Measurements from ENCODE around the gene RNFT1. TPM values are rescaled to one million over a fixed set of nuclear protein-coding genes. Genes with fewer than 3 reads are reported as not detected.
"Not testable (repeated sequence)": the region's sequence is repeated elsewhere in the genome, so short reads cannot be mapped to it uniquely, and the experiment has no call there.

The RNFT1 gene
- total RNA-seq (10 to 100 TPM; 13.1 to 17.9 TPM), polyA plus RNA-seq (10 to 100 TPM in 1 of 2 donors, 1 to 10 TPM in 1; 7.0 to 11.3 TPM)
- long read RNA-seq, donor 1, transcript RNFT1-201 (9 exons, 2,101 nt), result major isoform, 21 of 35 reads
- long read RNA-seq, donor 1, transcript RNFT1-202 (7 exons, 1,809 nt), result minor isoform, 5 of 35 reads
- long read RNA-seq, donor 1, partial matches to known transcripts, result 2 of 35 reads
- long read RNA-seq, donor 1, other reads (novel, unspliced or antisense), result 5 of 35 reads
- long read RNA-seq, donor 2, transcript RNFT1-201 (9 exons, 2,101 nt), result major isoform, 10 of 18 reads
- long read RNA-seq, donor 2, partial matches to known transcripts, result 3 of 18 reads
- long read RNA-seq, donor 2, other reads (novel, unspliced or antisense), result 2 of 18 reads

DNA sequence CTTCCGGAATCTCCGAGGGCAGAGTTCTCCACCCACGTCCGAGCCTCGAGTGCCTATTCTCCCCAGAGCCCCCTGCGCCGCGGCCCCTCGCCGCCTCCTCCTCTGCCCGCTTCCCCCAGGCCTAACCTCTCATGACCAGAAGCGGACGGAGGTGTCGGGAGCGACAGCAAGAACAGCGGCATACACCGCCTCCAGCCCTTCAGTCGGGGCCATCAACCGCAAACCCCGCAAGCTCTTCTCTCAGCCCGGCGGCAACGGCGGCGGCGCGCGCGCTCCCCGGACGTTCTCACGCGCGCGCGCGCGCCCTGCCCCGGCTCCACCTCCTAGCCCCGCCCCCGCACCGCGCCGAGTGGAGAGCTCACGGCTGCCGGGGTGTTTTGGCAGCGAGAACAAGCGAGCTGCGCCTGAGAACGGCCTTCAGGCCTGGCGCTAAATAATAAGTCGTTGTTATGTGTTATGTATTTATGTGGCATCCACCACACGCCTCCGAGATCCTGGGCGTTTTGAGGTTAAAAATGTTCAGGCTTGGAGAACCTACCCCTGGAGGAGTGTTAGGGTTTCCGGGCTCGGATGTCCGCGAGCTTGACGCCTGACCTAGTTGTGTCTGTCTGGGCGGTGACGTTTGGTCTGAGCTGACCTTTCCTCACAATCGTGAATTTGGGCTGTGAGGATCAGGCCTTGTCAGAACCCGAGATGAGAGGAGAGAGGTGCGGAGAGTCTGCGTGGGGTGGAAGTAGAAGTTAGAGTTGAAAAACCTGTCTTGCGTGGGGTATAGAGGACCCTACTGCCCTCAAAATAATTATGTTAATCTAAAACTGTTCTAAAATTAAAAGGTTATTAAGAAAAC is at the start of gene RNFT1:
Gene RNFT1 (minus strand): TSS at position 259 of the 847 bp plus-strand sequence. CDS start 77 bp downstream, at position 182.
- intact Hi-C loops (cut with DNase I), result no loop called here
- ATAC-seq (ENCODE audit: low FRiP score) (peak; percentile 98), DNase-seq (peak; percentile 94 to 98)
- no peaks in the 10 kb centered on the region for H3K36me3 ChIP-seq (ENCODE audit: control insufficient read depth in 1 of 2, insufficient read depth in 2 of 2, low read length in 1 of 2)
- WGBS, 2 donors, result 4 to 5% methylated on average over 67 of the region's 67 CpGs
- no peaks in the 10 kb centered on the region for H3K27me3 ChIP-seq (ENCODE audit: control insufficient read depth in 1 of 2, insufficient read depth in 2 of 2, low read length in 1 of 2)
- no peaks in the 10 kb centered on the region for H3K9me3 ChIP-seq (ENCODE audit: control insufficient read depth, low read length)
- peak within 1 kb of the TSS; percentile 4 to 90 for H3K27ac ChIP-seq (ENCODE audit: low read depth in 1 of 2, low read length in 2 of 2)
- H3K4me1 ChIP-seq (ENCODE audit: control insufficient read depth in 1 of 2, insufficient read depth in 2 of 2, low read length in 2 of 2), result peaks cover 4% of the 10 kb centered on the region in 2 donors
- H3K4me3 ChIP-seq (ENCODE audit: low read length in 2 of 2), result peak within 1 kb of the TSS; percentile 65 to 82

DNA sequence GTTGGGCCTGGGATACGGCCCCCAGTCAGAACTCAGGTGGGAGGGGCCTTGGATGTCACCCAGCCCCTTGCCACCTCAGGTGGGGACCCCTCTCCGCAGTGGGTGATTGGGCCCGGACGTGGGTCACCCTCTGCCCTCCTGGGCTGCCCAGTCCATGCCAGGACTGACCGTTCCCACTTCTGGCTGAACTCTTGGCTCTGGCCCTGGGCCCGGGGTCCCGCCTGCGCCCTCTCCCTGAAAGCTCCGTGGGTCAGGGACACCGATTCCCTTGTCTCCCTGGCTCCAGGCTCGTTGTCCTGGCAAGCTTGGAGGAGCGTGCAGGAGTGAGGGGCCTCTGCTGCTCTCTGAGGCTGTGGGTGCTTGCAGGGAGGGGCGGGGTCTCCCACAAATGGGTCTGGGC is 44.8 kb upstream of the RNFT1 start:
- DNase-seq; H3K27me3 ChIP-seq (ENCODE audit: control insufficient read depth in 1 of 2, insufficient read depth in 2 of 2, low read length in 1 of 2); H3K36me3 ChIP-seq (ENCODE audit: control insufficient read depth in 1 of 2, insufficient read depth in 2 of 2, low read length in 1 of 2); H3K9me3 ChIP-seq (ENCODE audit: control insufficient read depth, low read length); H3K27ac ChIP-seq (ENCODE audit: low read depth in 1 of 2, low read length in 2 of 2); H3K4me3 ChIP-seq (ENCODE audit: low read length in 2 of 2); intact Hi-C loops (cut with DNase I); H3K4me1 ChIP-seq (ENCODE audit: control insufficient read depth in 1 of 2, insufficient read depth in 2 of 2, low read length in 2 of 2); ATAC-seq (ENCODE audit: low FRiP score): not testable (repeated sequence)
- WGBS, 2 donors, result 84 to 85% methylated on average over 5 to 6 of the region's 13 CpGs

GRCh38 chr17:60008377-60008776 is 43.8 kb upstream of the RNFT1 start:
- H3K36me3 ChIP-seq (ENCODE audit: control insufficient read depth in 1 of 2, insufficient read depth in 2 of 2, low read length in 1 of 2); H3K27me3 ChIP-seq (ENCODE audit: control insufficient read depth in 1 of 2, insufficient read depth in 2 of 2, low read length in 1 of 2); H3K4me3 ChIP-seq (ENCODE audit: low read length in 2 of 2); H3K9me3 ChIP-seq (ENCODE audit: control insufficient read depth, low read length); H3K27ac ChIP-seq (ENCODE audit: low read depth in 1 of 2, low read length in 2 of 2); intact Hi-C loops (cut with DNase I); ATAC-seq (ENCODE audit: low FRiP score); H3K4me1 ChIP-seq (ENCODE audit: control insufficient read depth in 1 of 2, insufficient read depth in 2 of 2, low read length in 2 of 2): not testable (repeated sequence)
- peak in 1 of 2 donors; percentile 32 for DNase-seq
- WGBS, 2 donors, result 56 to 67% methylated on average over 7 to 9 of the region's 16 CpGs

GRCh38 chr17:60006160-60006559 is 41.6 kb upstream of the RNFT1 start:
- H3K4me1 ChIP-seq (ENCODE audit: control insufficient read depth in 1 of 2, insufficient read depth in 2 of 2, low read length in 2 of 2), result no peaks in the 10 kb centered on the region
- no peak overlapping the region for H3K27ac ChIP-seq (ENCODE audit: low read depth in 1 of 2, low read length in 2 of 2)
- H3K36me3 ChIP-seq (ENCODE audit: control insufficient read depth in 1 of 2, insufficient read depth in 2 of 2, low read length in 1 of 2), result no peaks in the 10 kb centered on the region
- H3K4me3 ChIP-seq (ENCODE audit: low read length in 2 of 2), result no peak overlapping the region
- no peak for ATAC-seq (ENCODE audit: low FRiP score)
- DNase-seq, result peak; percentile 24 to 37
- WGBS, 2 donors, result 91 to 92% methylated on average over 13 of the region's 13 CpGs
- intact Hi-C loops (cut with DNase I), result no loop called here
- H3K9me3 ChIP-seq (ENCODE audit: control insufficient read depth, low read length), result no peaks in the 10 kb centered on the region
- no peaks in the 10 kb centered on the region for H3K27me3 ChIP-seq (ENCODE audit: control insufficient read depth in 1 of 2, insufficient read depth in 2 of 2, low read length in 1 of 2)

DNA sequence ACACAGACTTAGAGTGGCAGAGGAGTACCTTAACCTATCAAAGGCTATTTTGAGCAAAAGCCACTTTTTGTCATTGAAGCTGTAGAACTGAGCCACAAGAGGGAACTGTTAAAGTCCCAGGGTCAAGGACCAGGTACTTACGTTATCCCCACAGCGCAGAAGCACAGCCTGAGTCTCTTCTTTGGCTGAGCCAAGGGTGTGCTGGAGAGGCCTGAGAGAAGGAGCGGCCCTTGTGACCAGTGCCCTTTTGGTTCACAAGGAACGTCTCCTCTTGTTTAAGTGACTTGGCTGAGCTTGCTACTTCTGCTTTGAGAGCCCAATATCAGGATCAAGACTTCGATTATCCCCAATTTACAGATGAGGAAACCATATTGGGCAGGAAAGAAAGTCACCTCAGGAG is 40.0 kb upstream of the RNFT1 start:
- H3K27me3 ChIP-seq (ENCODE audit: control insufficient read depth in 1 of 2, insufficient read depth in 2 of 2, low read length in 1 of 2); H3K4me1 ChIP-seq (ENCODE audit: control insufficient read depth in 1 of 2, insufficient read depth in 2 of 2, low read length in 2 of 2); H3K4me3 ChIP-seq (ENCODE audit: low read length in 2 of 2); H3K9me3 ChIP-seq (ENCODE audit: control insufficient read depth, low read length); ATAC-seq (ENCODE audit: low FRiP score); DNase-seq; H3K27ac ChIP-seq (ENCODE audit: low read depth in 1 of 2, low read length in 2 of 2); intact Hi-C loops (cut with DNase I); H3K36me3 ChIP-seq (ENCODE audit: control insufficient read depth in 1 of 2, insufficient read depth in 2 of 2, low read length in 1 of 2): not testable (repeated sequence)
- WGBS, 2 donors, result 82 to 84% methylated on average over 5 of the region's 5 CpGs

DNA sequence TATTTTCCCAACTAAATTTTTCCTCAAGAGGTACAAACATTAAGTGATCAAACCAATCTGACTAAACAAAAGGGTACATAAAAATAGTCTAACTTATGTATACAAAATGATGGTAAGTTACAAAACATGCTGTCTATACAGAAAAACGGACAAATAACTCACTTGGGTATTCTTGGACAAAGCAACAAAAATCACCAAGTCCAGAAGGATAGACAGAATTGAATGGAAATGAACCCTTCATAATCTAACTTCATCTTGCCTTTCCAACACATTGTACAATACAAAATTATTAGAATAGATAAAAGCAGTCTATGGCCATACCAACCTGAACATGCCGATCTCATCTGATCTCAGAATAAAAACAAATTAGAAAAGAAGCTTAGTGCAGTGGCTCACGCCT is 37.9 kb upstream of the RNFT1 start:
- DNase-seq; H3K4me3 ChIP-seq (ENCODE audit: low read length in 2 of 2); intact Hi-C loops (cut with DNase I); H3K4me1 ChIP-seq (ENCODE audit: control insufficient read depth in 1 of 2, insufficient read depth in 2 of 2, low read length in 2 of 2); H3K9me3 ChIP-seq (ENCODE audit: control insufficient read depth, low read length); H3K27me3 ChIP-seq (ENCODE audit: control insufficient read depth in 1 of 2, insufficient read depth in 2 of 2, low read length in 1 of 2); H3K36me3 ChIP-seq (ENCODE audit: control insufficient read depth in 1 of 2, insufficient read depth in 2 of 2, low read length in 1 of 2); H3K27ac ChIP-seq (ENCODE audit: low read depth in 1 of 2, low read length in 2 of 2); ATAC-seq (ENCODE audit: low FRiP score): not testable (repeated sequence)
- WGBS, 2 donors, result 74 to 81% methylated on average over 3 of the region's 3 CpGs

DNA sequence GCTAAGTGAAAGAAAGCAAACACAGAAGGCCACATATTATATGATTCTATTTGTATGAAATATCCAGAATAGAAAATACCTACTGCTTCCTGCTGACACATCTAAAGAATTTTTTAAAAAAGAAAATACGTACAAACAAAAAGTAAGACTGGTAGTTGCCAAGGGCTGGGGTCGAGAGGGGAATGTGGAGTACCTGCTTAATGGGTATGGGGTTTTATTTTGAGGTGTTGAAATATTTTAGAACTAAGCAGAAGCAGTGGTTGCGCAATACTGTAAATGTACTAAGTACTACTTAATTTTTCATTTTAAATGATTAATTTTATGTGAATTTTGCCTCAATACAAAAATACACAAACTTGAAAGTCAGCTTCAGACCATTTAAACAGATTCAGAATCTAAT is 32.1 kb upstream of the RNFT1 start:
- ATAC-seq (ENCODE audit: low FRiP score); H3K27me3 ChIP-seq (ENCODE audit: control insufficient read depth in 1 of 2, insufficient read depth in 2 of 2, low read length in 1 of 2); H3K27ac ChIP-seq (ENCODE audit: low read depth in 1 of 2, low read length in 2 of 2); intact Hi-C loops (cut with DNase I); H3K4me1 ChIP-seq (ENCODE audit: control insufficient read depth in 1 of 2, insufficient read depth in 2 of 2, low read length in 2 of 2); DNase-seq; H3K9me3 ChIP-seq (ENCODE audit: control insufficient read depth, low read length); H3K36me3 ChIP-seq (ENCODE audit: control insufficient read depth in 1 of 2, insufficient read depth in 2 of 2, low read length in 1 of 2); H3K4me3 ChIP-seq (ENCODE audit: low read length in 2 of 2): not testable (repeated sequence)
- 62 to 63% methylated on average over 2 of the region's 3 CpGs for WGBS, 2 donors

GRCh38 chr17:59975166-59975565 is 10.6 kb upstream of the RNFT1 start:
- intact Hi-C loops (cut with DNase I); DNase-seq; ATAC-seq (ENCODE audit: low FRiP score); H3K4me1 ChIP-seq (ENCODE audit: control insufficient read depth in 1 of 2, insufficient read depth in 2 of 2, low read length in 2 of 2); H3K27ac ChIP-seq (ENCODE audit: low read depth in 1 of 2, low read length in 2 of 2); H3K36me3 ChIP-seq (ENCODE audit: control insufficient read depth in 1 of 2, insufficient read depth in 2 of 2, low read length in 1 of 2); H3K27me3 ChIP-seq (ENCODE audit: control insufficient read depth in 1 of 2, insufficient read depth in 2 of 2, low read length in 1 of 2); H3K9me3 ChIP-seq (ENCODE audit: control insufficient read depth, low read length); H3K4me3 ChIP-seq (ENCODE audit: low read length in 2 of 2): not testable (repeated sequence)
- WGBS, 2 donors, result 94 to 95% methylated on average over 4 to 6 of the region's 6 CpGs
